GM18870 (cell line): ENCODE data around the gene GALE.
"Not testable (repeated sequence)": the region's sequence is repeated elsewhere in the genome, so short reads cannot be mapped to it uniquely, and the experiment has no call there.

Source experiments
- ATAC-seq: cut with Tn5 transposase; IDR thresholded peaks from one replicate; pipeline ENCODE4 v1.9.1; 2021; ENCODE audit warnings: moderate library complexity; ENCODE audit not compliant: unreplicated experiment

The GALE gene

GRCh38 chr1:23810818-23811540 is 10.4 kb upstream of the GALE start:
- ATAC-seq, result no peak

- ATAC-seq, result no peak
Observed at GRCh38 chr1:23809751-23810171, 9.2 kb upstream of the GALE start.

- ATAC-seq, result no peak
Observed at GRCh38 chr1:23807453-23807852, 6.9 kb upstream of the GALE start.

GRCh38 chr1:23806280-23806679 is 5.7 kb upstream of the GALE start:
- no peak for ATAC-seq

- no peak for ATAC-seq
Observed at GRCh38 chr1:23805025-23805424, 4.5 kb upstream of the GALE start.

GRCh38 chr1:23804183-23804835 is 3.8 kb upstream of the GALE start:
- ATAC-seq, result no peak

GRCh38 chr1:23803674-23804073 is 3.1 kb upstream of the GALE start:
- no peak for ATAC-seq

GRCh38 chr1:23802809-23803342 is 2.3 kb upstream of the GALE start:
- ATAC-seq, result not testable (repeated sequence)

- ATAC-seq, result no peak
Observed at GRCh38 chr1:23801876-23802275, 1.3 kb upstream of the GALE start.

- ATAC-seq, result no peak
Observed at GRCh38 chr1:23801338-23801748, 789 bp upstream of the GALE start.

- ATAC-seq, result no peak
Observed at GRCh38 chr1:23799570-23800399, 769 bp downstream of the GALE start.

- ATAC-seq, result no peak
Observed at GRCh38 chr1:23799255-23799569, 1.3 kb downstream of the GALE start.

- no peak for ATAC-seq
Observed at GRCh38 chr1:23798662-23799142, 1.9 kb downstream of the GALE start.

GRCh38 chr1:23797478-23798448 is 2.8 kb downstream of the GALE start:
- no peak for ATAC-seq

- ATAC-seq, result no peak
Observed at GRCh38 chr1:23796466-23797271, 3.9 kb downstream of the GALE start.

- no peak for ATAC-seq
Observed at GRCh38 chr1:23795676-23796465, 4.7 kb downstream of the GALE start.

- not testable (repeated sequence) for ATAC-seq
Observed at GRCh38 chr1:23794732-23795182, 5.8 kb downstream of the GALE start.

- ATAC-seq, result no peak
Observed at GRCh38 chr1:23793861-23794731, 6.5 kb downstream of the GALE start.
